ENCODE results near the gene CELSR2. TPM values are rescaled to one million over a fixed set of nuclear protein-coding genes. Genes with fewer than 3 reads are reported as not detected.

The CELSR2 gene
- total RNA-seq, 6 experiments from 2014 or later, result 1.3 to 3.3 (median 3.0) TPM

DNA sequence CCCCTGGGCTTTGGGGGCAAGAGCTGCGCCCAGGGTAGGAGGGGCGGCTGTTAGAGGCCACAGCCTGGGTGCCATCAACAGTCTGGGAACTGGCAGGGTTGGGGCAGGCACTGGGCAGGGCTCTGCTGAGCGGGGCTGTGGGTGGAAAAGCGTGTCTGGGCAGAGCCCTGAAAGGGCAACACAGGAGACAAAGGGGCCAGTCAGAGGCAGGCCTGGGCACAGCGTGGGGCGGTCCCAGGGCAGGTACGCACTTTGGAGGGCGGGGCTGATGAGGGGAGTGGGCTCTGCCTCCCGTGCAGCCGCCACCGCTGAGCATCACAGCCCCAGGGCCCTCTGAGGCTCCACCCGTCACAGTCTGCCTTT, 13.9 kb downstream of the CELSR2 start:
- DNase-seq (no peak), ATAC-seq (no peak)
- H3K4me1 ChIP-seq, result no peaks in the 10 kb centered on the region
- intact Hi-C loops (cut with DNase I), result loop anchor here (5.0 kb wide), 3 partner anchors 134 to 269 kb away; partner anchors contain the start of gene SORT1 (in 1 of the 2)
- no peaks in the 10 kb centered on the region for H3K9me3 ChIP-seq
- no peaks in the 10 kb centered on the region for H3K36me3 ChIP-seq
- WGBS (ENCODE audit: insufficient coverage, low coverage, low lambda C conversion rate, missing lambda C conversion rate), result no CpG with 5 or more reads among the region's 12 CpGs
- no peak for TF ChIP-seq POLR2A (IDR thresholded peaks at IDR 0.05)
- TF ChIP-seq, protein P1, sequence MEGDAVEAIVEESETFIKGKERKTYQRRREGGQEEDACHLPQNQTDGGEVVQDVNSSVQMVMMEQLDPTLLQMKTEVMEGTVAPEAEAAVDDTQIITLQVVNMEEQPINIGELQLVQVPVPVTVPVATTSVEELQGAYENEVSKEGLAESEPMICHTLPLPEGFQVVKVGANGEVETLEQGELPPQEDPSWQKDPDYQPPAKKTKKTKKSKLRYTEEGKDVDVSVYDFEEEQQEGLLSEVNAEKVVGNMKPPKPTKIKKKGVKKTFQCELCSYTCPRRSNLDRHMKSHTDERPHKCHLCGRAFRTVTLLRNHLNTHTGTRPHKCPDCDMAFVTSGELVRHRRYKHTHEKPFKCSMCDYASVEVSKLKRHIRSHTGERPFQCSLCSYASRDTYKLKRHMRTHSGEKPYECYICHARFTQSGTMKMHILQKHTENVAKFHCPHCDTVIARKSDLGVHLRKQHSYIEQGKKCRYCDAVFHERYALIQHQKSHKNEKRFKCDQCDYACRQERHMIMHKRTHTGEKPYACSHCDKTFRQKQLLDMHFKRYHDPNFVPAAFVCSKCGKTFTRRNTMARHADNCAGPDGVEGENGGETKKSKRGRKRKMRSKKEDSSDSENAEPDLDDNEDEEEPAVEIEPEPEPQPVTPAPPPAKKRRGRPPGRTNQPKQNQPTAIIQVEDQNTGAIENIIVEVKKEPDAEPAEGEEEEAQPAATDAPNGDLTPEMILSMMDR (IDR thresholded peaks at IDR 0.05), result no peak
- no peak overlapping the region for H3K4me3 ChIP-seq
- no peaks in the 10 kb centered on the region for H3K27me3 ChIP-seq
- H3K27ac ChIP-seq, result no peak overlapping the region

- no peak for TF ChIP-seq POLR2A (IDR thresholded peaks at IDR 0.05)
- TF ChIP-seq, protein P1 (IDR thresholded peaks at IDR 0.05), result peak; percentile 95 to 100 (median 98)
- H3K9me3 ChIP-seq, result no peaks in the 10 kb centered on the region
- 6% methylated on average over 3 of the region's 29 CpGs for WGBS (ENCODE audit: insufficient coverage, low coverage, low lambda C conversion rate, missing lambda C conversion rate)
- H3K36me3 ChIP-seq, result no peaks in the 10 kb centered on the region
- H3K27me3 ChIP-seq, result no peaks in the 10 kb centered on the region
- intact Hi-C loops (cut with DNase I), result loop anchor here (5.0 kb wide), 3 partner anchors 134 to 269 kb away; partner anchors contain the start of gene SORT1 (in 1 of the 2)
- H3K4me3 ChIP-seq, result no peak overlapping the region
- no peaks in the 10 kb centered on the region for H3K4me1 ChIP-seq
- ATAC-seq (peak; percentile 98 to 100 (median 99)), DNase-seq (peak; percentile 94 to 97 (median 96))
- no peak overlapping the region for H3K27ac ChIP-seq
Measured at GRCh38 chr1:109263597-109264378, 14.4 kb downstream of the CELSR2 start.

- no peak overlapping the region for H3K4me3 ChIP-seq
- no peak for ATAC-seq
- H3K4me1 ChIP-seq, result no peaks in the 10 kb centered on the region
- H3K9me3 ChIP-seq, result no peaks in the 10 kb centered on the region
- DNase-seq, result no peak
- no peak for TF ChIP-seq POLR2A (IDR thresholded peaks at IDR 0.05)
- TF ChIP-seq, protein P1 (IDR thresholded peaks at IDR 0.05), result no peak
- intact Hi-C loops (cut with DNase I), result loop anchor here (5.0 kb wide), 3 partner anchors 133 to 268 kb away; partner anchors contain the start of gene SORT1 (in 1 of the 2)
- no peaks in the 10 kb centered on the region for H3K27me3 ChIP-seq
- no peak overlapping the region for H3K27ac ChIP-seq
- no peaks in the 10 kb centered on the region for H3K36me3 ChIP-seq
- WGBS (ENCODE audit: insufficient coverage, low coverage, low lambda C conversion rate, missing lambda C conversion rate), result 93% methylated on average over 3 of the region's 9 CpGs
Measured at GRCh38 chr1:109264379-109264755, 15.0 kb downstream of the CELSR2 start.

GRCh38 chr1:109265016-109265415, 15.7 kb downstream of the CELSR2 start:
- no CpG with 5 or more reads among the region's 4 CpGs for whole genome bisulfite sequencing (ENCODE audit: insufficient coverage, low coverage, low lambda C conversion rate, missing lambda C conversion rate)
- no peaks in the 10 kb centered on the region for H3K9me3 ChIP-seq
- no peak for ATAC-seq
- no peak for DNase-seq
- TF ChIP-seq POLR2A (IDR thresholded peaks at IDR 0.05), result no peak
- TF ChIP-seq, protein P1 (IDR thresholded peaks at IDR 0.05), result no peak
- intact Hi-C loops (cut with DNase I), result no loop called here
- H3K27ac ChIP-seq, result no peak overlapping the region
- H3K4me1 ChIP-seq, result no peaks in the 10 kb centered on the region
- H3K4me3 ChIP-seq, result no peak overlapping the region
- no peaks in the 10 kb centered on the region for H3K27me3 ChIP-seq
- H3K36me3 ChIP-seq, result no peaks in the 10 kb centered on the region

Data from right lobe of liver (tissue), 6 donors.